CD4-positive, alpha-beta T cell treated with Interleukin-6 at 100 ng/mL for 8 hours (primary cell): Measurements from ENCODE around the gene ZNF564.
"Not testable (repeated sequence)": the region's sequence is repeated elsewhere in the genome, so short reads cannot be mapped to it uniquely, and the experiment has no call there.

Source experiments
- DNase-seq: peaks from one replicate; pipeline ENCODE4 v3.0.0-alpha.2; 2020; ENCODE audit warnings: mixed read lengths, low spot score

The ZNF564 gene

GRCh38 chr19:12496480-12496879, 54.8 kb downstream of the ZNF564 start:
- DNase-seq: no peak

DNA sequence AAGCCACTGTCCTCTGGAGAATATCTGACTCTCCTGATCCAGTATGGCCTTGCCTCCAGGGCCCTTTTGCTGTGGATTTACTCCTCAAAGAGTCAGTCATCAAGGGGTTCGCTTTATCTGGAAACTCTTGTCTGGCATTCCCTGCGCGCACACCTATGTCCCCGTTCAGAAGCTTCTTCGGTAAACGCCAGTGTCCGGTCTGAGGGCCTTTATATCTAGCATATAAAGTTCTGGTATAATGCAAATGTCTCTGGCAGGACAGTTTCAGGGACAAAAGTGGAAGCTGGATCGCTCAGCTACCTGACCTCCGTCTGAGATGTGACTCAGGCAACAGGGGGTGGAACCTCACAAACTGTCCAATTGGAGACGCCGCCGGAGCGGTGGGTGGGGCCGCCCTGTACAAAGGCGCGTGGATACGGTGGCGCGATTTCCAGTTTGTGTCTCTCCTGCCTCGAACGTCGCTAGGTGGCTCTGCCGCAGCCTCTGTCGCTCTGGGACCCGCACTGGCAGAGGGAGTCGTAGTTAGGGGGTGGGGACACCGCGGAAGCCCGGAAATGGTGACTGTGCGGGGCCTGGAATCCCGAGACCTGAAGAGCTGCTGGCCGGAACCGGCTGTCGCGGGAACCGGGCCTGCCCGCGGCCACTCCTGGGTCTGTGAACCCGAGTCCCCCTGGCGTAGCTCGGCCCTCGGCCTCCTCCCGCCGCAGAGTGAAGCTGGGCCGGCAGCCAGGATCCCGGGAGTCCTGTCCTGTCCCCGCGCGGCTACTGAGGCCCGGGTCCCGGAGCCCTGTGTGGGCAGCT, 56.1 kb downstream of the ZNF564 start:
- DNase-seq: peak; percentile 92

GRCh38 chr19:12494260-12494860, 56.9 kb downstream of the ZNF564 start:
- no peak for DNase-seq

DNA sequence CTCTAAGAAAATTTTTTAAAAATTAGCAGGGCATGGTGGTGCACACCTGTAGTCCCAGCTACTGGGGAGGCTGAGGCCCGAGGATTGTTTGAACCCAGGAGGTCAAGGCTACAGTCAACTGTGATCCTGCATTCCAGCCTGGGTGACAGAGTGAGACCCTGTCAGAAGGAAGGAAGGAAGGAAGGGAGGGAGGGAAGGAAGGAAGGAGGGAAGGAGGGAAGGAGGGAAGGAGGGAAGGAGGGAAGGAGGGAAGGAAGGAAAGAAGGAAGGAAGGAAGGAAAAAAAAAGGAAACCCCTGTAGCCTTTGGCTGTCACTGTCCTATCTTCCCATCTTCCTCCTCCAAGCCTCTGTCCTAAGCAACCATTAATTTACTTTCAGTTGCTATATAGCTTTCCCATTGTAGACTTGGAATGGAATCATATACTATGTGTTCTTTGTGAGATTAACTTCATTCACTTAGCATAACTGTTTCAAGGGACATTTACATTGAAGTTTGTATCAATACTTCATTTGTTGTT, 65.0 kb downstream of the ZNF564 start:
- DNase-seq: not testable (repeated sequence)

DNA sequence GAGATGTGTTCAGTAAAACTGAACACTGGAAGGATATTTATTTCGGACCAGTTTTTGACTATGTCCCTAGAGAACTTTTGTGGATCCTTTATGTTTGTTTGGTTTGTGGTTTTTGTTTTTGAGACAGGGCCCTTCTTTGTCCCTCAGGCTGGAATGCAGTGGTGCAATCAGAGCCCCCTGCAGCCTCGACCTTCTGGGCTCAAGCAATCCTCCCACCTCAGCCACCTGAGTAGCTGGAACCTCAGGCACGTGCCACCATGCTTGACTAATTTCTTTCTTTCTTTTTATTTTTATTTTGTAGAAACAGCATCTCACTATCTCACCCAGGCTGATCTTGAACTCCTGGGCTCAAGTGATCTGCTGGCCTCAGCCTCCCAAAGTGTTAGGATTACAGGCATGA, 65.7 kb downstream of the ZNF564 start:
- no peak for DNase-seq

GRCh38 chr19:12485052-12485416, 66.2 kb downstream of the ZNF564 start:
- DNase-seq: no peak

GRCh38 chr19:12484371-12485051, 66.8 kb downstream of the ZNF564 start, which contains the start of gene ZNF709:
TSS of gene ZNF709 (minus strand) at chr19:12484816. CDS start at chr19:12484657, 159 bp downstream.
- peak; percentile 87 for DNase-seq

- no peak for DNase-seq
These were observed 67.3 kb downstream of the ZNF564 start for GRCh38 chr19:12484011-12484370.

- no peak for DNase-seq
These were observed 68.8 kb downstream of the ZNF564 start for GRCh38 chr19:12482509-12482886.

GRCh38 chr19:12481781-12482508, 69.3 kb downstream of the ZNF564 start:
- no peak for DNase-seq

DNA sequence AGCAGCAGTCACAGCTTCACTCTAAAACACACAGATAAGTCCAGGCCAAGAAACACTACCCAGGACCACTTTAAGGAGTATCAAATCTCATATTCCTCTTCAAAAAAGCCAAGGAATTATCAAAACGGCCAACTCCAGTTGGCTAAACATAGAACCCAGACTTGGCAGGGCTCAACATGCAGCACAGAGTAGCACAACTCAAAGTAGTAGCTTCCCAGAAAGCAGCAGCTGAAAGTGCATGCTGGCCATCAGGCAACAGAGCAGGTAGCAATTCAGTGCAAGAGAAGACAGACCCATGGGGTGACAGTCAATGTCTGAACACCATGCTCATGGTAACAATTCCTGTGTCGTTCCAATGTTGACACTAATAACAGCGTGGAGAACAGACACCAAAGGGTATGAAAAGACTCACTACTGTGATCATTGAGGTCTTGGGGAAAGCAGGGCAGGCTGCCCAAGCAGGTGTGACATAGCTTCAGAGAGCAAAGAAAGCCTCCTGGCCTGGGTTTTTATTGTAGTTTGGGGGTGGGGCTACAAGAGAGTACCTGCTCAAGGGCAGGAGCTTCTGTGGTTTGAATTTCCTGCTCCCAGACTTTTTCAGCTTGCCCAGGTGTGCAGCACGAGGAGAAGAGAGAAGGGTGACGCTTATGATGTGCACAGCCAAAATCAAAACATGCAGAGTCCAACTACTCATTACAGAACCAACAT, 72.9 kb downstream of the ZNF564 start:
- DNase-seq: peak; percentile 13
